GM21528 (cell line): ENCODE results near the gene AFP.

Experiments
- ATAC-seq: cut with Tn5 transposase; IDR thresholded peaks from one replicate; pipeline ENCODE4 v1.9.1; 2021; ENCODE audit warnings: mild to moderate bottlenecking, moderate library complexity; ENCODE audit not compliant: unreplicated experiment, low FRiP score

The AFP gene

DNA sequence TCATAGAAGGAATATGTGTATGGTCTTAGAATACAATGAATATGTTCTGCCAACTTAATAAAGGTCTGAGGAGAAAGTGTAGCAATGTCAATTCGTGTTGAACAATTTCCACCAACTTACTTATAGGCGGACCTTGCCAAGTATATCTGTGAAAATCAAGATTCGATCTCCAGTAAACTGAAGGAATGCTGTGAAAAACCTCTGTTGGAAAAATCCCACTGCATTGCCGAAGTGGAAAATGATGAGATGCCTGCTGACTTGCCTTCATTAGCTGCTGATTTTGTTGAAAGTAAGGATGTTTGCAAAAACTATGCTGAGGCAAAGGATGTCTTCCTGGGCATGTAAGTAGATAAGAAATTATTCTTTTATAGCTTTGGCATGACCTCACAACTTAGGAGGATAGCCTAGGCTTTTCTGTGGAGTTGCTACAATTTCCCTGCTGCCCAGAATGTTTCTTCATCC, 22.7 kb upstream of the AFP start:
- no peak for ATAC-seq

DNA sequence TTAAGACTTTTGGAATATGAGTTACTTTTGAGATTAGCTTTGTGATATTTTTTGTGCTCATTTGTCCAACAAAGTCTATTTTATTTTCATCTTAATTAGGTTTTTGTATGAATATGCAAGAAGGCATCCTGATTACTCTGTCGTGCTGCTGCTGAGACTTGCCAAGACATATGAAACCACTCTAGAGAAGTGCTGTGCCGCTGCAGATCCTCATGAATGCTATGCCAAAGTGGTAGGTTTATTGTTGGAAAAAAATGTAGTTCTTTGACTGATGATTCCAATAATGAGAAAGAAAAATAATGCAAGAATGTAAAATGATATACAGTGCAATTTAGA, 21.1 kb upstream of the AFP start:
- no peak for ATAC-seq

DNA sequence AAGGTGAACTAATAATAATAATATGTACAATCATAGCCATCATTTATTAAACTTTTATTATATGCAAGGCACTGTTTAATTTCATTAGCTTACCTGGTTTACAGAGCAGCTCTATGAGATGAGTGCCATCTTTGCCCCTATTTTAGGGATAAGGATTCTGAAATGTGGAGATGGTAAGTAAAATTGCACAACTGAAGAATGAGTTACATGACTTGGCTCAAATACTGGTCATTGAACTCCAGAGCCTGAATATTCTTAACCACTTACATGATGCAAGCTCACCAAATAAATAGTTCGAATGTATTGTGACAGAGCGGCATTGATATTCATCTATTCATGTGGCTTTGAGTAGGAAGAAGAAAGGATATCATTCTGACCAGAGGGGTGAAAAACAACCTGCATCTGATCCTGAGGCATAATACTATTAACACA, 20.2 kb upstream of the AFP start:
- ATAC-seq: no peak

DNA sequence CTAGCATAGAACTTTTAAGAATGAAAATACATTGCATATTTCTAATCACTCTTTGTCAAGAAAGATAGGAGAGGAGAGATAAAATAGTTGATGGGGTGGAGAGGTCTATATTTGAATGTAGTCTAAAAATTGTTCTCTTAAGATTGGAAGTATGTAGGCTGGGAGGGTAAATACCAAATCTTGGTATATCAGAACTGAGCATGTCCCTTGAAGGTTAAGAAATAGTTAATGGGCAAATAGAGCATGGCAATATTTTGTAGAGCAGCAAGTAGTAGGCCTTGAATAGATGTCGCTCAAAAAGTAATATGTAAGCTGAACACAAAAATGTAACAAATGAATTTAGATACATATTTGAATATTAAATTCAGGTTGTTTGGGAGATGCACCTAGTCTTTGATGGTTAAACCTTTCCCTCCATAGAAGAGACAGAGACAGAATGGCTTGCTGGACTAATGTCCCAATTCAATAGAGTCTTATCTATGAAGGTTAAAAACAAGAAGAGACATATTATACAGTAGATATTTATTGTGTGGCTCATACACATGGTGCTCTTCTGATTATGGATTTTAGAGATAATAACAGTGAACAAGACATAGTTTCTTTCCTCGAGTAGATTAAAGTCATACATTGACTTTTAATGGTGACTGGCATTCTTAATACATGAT, 19.5 kb upstream of the AFP start:
- ATAC-seq: no peak

DNA sequence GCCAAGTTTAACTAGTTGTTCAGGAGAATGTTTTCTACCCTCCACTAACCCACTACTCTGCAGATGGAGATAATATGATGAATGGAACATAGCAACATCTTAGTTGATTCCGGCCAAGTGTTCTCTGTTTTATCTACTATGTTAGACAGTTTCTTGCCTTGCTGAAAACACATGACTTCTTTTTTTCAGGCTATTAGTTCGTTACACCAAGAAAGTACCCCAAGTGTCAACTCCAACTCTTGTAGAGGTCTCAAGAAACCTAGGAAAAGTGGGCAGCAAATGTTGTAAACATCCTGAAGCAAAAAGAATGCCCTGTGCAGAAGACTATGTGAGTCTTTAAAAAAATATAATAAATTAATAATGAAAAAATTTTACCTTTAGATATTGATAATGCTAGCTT, 18.7 kb upstream of the AFP start:
- no peak for ATAC-seq

DNA sequence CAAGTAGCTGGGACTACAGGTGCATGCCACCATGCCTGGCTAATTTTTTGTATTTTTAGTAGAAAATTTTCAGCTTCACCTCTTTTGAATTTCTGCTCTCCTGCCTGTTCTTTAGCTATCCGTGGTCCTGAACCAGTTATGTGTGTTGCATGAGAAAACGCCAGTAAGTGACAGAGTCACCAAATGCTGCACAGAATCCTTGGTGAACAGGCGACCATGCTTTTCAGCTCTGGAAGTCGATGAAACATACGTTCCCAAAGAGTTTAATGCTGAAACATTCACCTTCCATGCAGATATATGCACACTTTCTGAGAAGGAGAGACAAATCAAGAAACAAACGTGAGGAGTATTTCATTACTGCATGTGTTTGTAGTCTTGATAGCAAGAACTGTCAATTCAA, 18.0 kb upstream of the AFP start:
- no peak for ATAC-seq

DNA sequence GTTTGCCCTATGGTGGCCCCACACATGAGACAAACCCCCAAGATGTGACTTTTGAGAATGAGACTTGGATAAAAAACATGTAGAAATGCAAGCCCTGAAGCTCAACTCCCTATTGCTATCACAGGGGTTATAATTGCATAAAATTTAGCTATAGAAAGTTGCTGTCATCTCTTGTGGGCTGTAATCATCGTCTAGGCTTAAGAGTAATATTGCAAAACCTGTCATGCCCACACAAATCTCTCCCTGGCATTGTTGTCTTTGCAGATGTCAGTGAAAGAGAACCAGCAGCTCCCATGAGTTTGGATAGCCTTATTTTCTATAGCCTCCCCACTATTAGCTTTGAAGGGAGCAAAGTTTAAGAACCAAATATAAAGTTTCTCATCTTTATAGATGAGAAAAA, 17.3 kb upstream of the AFP start:
- ATAC-seq: no peak

DNA sequence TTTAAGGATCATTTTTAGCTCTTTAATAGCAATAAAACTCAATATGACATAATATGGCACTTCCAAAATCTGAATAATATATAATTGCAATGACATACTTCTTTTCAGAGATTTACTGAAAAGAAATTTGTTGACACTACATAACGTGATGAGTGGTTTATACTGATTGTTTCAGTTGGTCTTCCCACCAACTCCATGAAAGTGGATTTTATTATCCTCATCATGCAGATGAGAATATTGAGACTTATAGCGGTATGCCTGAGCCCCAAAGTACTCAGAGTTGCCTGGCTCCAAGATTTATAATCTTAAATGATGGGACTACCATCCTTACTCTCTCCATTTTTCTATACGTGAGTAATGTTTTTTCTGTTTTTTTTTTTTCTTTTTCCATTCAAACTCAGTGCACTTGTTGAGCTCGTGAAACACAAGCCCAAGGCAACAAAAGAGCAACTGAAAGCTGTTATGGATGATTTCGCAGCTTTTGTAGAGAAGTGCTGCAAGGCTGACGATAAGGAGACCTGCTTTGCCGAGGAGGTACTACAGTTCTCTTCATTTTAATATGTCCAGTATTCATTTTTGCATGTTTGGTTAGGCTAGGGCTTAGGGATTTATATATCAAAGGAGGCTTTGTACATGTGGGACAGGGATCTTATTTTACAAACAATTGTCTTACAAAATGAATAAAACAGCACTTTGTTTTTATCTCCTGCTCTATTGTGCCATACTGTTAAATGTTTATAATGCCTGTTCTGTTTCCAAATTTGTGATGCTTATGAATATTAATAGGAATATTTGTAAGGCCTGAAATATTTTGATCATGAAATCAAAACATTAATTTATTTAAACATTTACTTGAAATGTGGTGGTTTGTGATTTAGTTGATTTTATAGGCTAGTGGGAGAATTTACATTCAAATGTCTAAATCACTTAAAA, 16.6 kb upstream of the AFP start:
- no peak for ATAC-seq

DNA sequence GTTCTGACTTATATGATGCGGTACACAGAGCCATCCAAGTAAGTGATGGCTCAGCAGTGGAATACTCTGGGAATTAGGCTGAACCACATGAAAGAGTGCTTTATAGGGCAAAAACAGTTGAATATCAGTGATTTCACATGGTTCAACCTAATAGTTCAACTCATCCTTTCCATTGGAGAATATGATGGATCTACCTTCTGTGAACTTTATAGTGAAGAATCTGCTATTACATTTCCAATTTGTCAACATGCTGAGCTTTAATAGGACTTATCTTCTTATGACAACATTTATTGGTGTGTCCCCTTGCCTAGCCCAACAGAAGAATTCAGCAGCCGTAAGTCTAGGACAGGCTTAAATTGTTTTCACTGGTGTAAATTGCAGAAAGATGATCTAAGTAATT, 15.4 kb upstream of the AFP start:
- no peak for ATAC-seq

DNA sequence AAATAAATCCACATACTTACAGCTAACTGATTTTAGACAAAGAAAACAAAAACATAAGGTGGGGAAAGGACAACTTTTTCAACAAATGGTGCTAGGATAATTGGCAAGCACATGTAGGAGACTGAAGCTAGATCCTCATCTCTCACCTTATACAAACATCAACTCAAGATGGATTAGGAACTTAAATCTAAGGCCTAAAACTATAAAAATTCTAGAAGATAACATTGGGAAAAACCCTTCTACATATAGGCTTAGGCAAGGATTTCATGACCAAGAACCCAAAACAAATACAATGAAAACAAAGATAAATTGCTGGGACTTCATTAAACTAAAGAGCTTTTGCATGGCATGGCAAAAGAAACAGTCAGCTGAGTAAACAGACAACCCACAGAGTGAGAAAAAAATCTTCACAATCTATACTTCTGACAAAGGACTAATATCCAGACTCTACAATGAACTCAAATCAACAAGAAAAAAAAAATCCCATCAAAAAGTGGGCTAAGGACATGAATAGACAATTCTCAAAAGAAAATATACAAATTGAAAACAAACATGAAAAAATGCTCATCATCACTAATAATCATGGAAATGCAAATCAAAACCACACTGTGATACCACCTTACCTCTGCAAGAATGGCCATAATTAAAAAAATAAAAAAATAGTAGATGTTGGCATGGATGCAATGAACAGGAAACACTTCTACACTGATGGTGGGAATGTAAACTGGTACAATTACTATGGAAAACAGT, 14.1 kb upstream of the AFP start:
- no peak for ATAC-seq

DNA sequence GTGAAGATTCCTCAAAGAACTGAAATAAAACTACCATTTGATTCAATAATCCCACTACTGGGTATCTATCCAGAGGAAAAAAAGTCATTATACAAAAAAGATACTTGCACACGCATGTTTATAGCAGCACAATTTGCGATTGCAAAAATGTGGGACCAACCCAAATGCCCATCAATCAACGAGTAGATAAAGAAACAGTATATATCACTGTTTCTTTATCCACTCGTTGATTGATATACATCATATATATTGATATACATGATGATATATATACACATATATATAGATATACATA, 13.6 kb upstream of the AFP start:
- ATAC-seq: no peak

DNA sequence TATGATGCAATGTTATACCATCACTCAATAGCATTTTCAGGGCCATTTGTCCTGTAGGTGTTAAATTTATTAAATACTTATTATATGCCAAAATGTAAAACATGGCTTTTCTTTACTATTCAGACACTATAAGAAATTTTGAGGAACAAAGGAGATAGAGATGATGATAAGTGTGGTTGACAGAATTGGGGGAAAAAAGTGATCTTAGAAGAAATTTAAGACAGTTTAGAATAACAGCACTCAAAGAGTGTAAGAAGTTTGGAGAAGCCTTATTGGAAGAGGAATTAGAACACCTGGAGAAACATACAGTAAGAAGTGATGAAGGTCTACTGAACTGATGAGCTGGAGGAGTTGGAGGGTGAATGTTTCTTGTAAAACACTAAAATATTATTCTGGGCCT, 12.8 kb upstream of the AFP start:
- ATAC-seq: no peak

DNA sequence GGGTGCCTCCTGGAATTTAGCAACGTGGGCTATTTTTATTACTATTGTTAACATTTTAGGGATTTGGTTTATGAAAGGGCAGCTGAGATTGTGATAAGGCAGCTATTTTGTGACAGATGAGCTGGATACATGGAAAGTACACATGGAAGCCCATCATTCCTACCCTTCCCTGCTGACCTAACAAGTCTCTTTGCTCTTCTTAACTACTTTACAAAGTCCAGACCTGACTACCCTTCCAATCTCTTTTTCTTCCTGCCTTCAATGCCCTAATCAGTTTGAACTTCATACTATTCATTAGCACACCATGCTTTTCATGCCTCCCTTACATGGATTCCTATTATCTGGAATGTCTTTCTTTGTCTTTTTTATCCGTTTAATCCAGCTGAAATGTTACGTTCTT, 9.4 kb upstream of the AFP start:
- no peak for ATAC-seq

DNA sequence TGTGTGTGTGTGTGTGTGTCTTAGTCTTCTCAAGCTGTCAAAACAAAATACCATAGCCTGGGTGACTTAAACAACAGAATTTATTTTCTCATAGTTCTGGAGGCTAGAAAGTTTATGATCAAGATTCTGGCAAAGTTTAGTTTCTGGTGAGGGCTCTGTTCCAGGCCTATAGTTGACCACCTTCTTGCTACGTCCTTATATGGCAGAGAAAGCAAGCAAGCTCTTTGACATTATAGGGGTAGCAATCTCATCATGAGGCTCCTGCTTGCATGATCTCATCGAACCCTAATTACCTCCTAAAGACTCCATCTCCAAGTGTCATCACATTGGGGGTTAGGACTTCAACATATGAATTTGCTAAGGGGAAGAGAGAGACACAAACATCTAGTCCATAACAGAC, 6.9 kb upstream of the AFP start:
- no peak for ATAC-seq

DNA sequence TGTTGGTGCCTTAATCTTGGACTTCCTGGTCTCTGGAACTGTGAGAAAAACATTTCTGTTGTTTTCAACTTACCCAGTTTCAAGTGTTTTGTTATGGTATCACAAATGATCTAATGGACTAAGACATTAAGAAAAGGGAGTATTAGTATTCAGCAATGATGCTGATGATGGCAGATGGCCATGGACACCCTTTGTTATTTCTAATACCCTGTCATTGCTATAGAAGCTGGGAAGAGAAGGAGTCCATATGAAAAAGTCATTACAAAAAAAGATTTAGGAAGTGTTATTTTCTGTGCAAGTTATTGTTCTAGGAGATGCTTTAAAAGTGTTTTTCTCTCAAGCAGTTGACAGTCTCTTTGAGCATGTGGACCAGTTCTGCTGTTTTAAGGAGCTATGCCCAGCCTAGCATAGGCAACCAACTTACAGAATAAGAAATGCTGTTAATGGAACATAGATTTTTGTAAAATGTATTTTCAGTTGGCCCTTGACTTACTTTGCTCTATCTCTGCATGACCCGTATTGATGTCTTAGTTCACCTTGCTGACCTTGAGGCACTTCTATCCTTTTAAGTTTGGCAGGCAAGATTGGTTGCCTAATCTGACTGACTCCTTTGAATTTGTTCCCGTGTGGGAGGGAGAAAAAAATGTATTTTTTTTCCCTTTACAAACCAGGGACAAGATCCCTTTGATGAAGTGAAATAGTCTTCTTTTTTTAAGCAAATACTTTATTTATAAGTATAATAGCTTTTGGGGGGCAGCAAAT, 6.0 kb upstream of the AFP start:
- ATAC-seq: no peak

DNA sequence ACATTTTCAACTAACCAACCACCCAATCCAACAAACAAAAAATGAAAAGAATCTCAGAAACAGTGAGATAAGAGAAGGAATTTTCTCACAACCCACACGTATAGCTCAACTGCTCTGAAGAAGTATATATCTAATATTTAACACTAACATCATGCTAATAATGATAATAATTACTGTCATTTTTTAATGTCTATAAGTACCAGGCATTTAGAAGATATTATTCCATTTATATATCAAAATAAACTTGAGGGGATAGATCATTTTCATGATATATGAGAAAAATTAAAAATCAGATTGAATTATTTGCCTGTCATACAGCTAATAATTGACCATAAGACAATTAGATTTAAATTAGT, 4.2 kb upstream of the AFP start:
- ATAC-seq: no peak

DNA sequence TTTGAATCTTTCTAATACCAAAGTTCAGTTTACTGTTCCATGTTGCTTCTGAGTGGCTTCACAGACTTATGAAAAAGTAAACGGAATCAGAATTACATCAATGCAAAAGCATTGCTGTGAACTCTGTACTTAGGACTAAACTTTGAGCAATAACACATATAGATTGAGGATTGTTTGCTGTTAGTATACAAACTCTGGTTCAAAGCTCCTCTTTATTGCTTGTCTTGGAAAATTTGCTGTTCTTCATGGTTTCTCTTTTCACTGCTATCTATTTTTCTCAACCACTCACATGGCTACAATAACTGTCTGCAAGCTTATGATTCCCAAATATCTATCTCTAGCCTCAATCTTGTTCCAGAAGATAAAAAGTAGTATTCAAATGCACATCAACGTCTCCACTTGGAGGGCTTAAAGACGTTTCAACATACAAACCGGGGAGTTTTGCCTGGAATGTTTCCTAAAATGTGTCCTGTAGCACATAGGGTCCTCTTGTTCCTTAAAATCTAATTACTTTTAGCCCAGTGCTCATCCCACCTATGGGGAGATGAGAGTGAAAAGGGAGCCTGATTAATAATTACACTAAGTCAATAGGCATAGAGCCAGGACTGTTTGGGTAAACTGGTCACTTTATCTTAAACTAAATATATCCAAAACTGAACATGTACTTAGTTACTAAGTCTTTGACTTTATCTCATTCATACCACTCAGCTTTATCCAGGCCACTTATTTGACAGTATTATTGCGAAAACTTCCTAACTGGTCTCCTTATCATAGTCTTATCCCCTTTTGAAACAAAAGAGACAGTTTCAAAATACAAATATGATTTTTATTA, 3.6 kb upstream of the AFP start:
- ATAC-seq: no peak

DNA sequence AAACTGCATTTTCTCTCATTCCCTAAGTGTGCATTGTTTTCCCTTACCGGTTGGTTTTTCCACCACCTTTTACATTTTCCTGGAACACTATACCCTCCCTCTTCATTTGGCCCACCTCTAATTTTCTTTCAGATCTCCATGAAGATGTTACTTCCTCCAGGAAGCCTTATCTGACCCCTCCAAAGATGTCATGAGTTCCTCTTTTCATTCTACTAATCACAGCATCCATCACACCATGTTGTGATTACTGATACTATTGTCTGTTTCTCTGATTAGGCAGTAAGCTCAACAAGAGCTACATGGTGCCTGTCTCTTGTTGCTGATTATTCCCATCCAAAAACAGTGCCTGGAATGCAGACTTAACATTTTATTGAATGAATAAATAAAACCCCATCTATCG, 2.9 kb upstream of the AFP start:
- no peak for ATAC-seq

DNA sequence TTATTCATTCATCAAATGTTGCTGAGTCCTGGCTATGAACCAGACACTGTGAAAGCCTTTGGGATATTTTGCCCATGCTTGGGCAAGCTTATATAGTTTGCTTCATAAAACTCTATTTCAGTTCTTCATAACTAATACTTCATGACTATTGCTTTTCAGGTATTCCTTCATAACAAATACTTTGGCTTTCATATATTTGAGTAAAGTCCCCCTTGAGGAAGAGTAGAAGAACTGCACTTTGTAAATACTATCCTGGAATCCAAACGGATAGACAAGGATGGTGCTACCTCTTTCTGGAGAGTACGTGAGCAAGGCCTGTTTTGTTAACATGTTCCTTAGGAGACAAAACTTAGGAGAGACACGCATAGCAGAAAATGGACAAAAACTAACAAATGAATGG, 1.7 kb upstream of the AFP start:
- ATAC-seq: no peak
